Sigmoid colon (tissue), 3 donors: ENCODE results near the gene IRF4.

ENCODE experiments used
- CTCF ChIP-seq, 4 experiments: fragments of 450-650 bp in 3 of 4; fragments of 200-600 bp in 1 of 4; IDR thresholded peaks; one replicate each; pipeline ENCODE4 v1.5.1; 2016 to 2019; ENCODE audit warnings: antibody characterized with exemption in 4 of 4, mild to moderate bottlenecking in 3 of 4, moderate library complexity in 2 of 4
- POLR2A ChIP-seq, 2 donors: fragments of 450-650 bp; IDR thresholded peaks; one replicate each; pipeline ENCODE4 v1.6.1; 2016; ENCODE audit warnings: antibody characterized with exemption in 2 of 2, mild to moderate bottlenecking in 2 of 2, moderate library complexity in 2 of 2

GRCh38 chr6:454148-454991 lies 62.8 kb downstream of the IRF4 start:
- no peak for TF ChIP-seq POLR2A (IDR thresholded peaks at IDR 0.05)
- no peak for TF ChIP-seq CTCF (IDR thresholded peaks at IDR 0.05)
